H1 (cell line): ENCODE measurements around the gene CDH8. TPM values are rescaled to one million over a fixed set of nuclear protein-coding genes. Genes with fewer than 3 reads are reported as not detected.

Source experiments
- CTCF ChIA-PET: fragments of 300-600 bp; sonication (Branson Sonifier 250); formaldehyde crosslinking; loops from one replicate; lab custom pipeline; 2021; ENCODE audit not compliant: partially characterized antibody; lab: Charles Lee
- POLR2A ChIA-PET: fragments of 300-600 bp; sonication (Branson Sonifier 250); formaldehyde crosslinking; loops from one replicate; lab custom pipeline; 2021; ENCODE audit warnings: inconsistent platforms; ENCODE audit not compliant: partially characterized antibody; lab: Charles Lee
- DNase-seq, 2 experiments: peaks; one replicate each; pipeline versions ENCODE4 v3.0.0 to v3.0.0-alpha.2; 2010 to 2022; ENCODE audit warnings: low spot score in 2 of 2, low read depth in 1 of 2, mixed read lengths in 1 of 2
- FAIRE-seq: peaks from 2 replicates; lab custom pipeline; 2011; peaks lifted over from hg19 to GRCh38; lab: Jason Lieb, UNC
- H2AFZ ChIP-seq: 2 replicates; pipeline ENCODE4 v1.8.1; 2012; ENCODE audit warnings: low read length, inconsistent platforms
- H2AK5ac ChIP-seq: 2 replicates; pipeline ENCODE4 v1.6.1; 2013; ENCODE audit warnings: low read depth, low read length
- H2BK120ac ChIP-seq: replicated peaks from 2 replicates; pipeline ENCODE3; 2013; ENCODE audit warnings: low read depth, low read length, inconsistent platforms
- H2BK12ac ChIP-seq: 2 replicates; pipeline ENCODE4 v1.6.1; 2013; ENCODE audit warnings: low read depth, low read length
- H2BK15ac ChIP-seq: 2 replicates; pipeline ENCODE4 v1.6.1; 2013; ENCODE audit warnings: low read length
- H2BK20ac ChIP-seq: 2 replicates; pipeline ENCODE4 v1.6.1; 2013; ENCODE audit warnings: low read length
- H2BK5ac ChIP-seq: 2 replicates; pipeline ENCODE4 v1.6.1; 2013; ENCODE audit warnings: low read depth, low read length
- H3K14ac ChIP-seq: 2 replicates; pipeline ENCODE4 v1.6.1; 2013; ENCODE audit warnings: inconsistent platforms; ENCODE audit not compliant: insufficient read length
- H3K18ac ChIP-seq: 2 replicates; pipeline ENCODE4 v1.6.1; 2013; ENCODE audit warnings: low read length; ENCODE audit errors: extremely low read depth
- H3K23ac ChIP-seq: 2 replicates; pipeline ENCODE4 v1.6.1; 2013; ENCODE audit warnings: inconsistent platforms; ENCODE audit not compliant: insufficient read length
- H3K23me2 ChIP-seq: 2 replicates; pipeline ENCODE4 v1.6.1; 2013; ENCODE audit warnings: low read depth, low read length
- H3K27ac ChIP-seq: 2 replicates; pipeline ENCODE4 v1.6.1; 2011; ENCODE audit warnings: low read depth, low read length, inconsistent platforms
- H3K27me3 ChIP-seq, 4 experiments: replicated peaks in 1 of 4; 1 replicate in 1 of 4; 2 replicates in 3 of 4; pipeline versions ENCODE4 v1.6.1 to v1.8.1; 2011 to 2013; ENCODE audit warnings: low read length in 3 of 4, mild to moderate bottlenecking in 3 of 4, inconsistent platforms in 2 of 4, mixed read lengths in 2 of 4, moderate library complexity in 1 of 4; ENCODE audit not compliant: control insufficient read depth in 3 of 4, insufficient read depth in 3 of 4; ENCODE audit errors: extremely low read depth in 1 of 4
- H3K36me3 ChIP-seq, 4 experiments: 2 replicates each; pipeline versions ENCODE4 v1.6.1 to v1.8.1; 2011 to 2013; ENCODE audit warnings: mild to moderate bottlenecking in 4 of 4, low read length in 3 of 4, moderate library complexity in 2 of 4, control low read depth in 1 of 4, inconsistent platforms in 1 of 4; ENCODE audit not compliant: insufficient read depth in 4 of 4, control insufficient read depth in 2 of 4
- H3K4ac ChIP-seq: replicated peaks from 2 replicates; pipeline ENCODE3; 2013; ENCODE audit warnings: low read length, low read depth, mixed read lengths, inconsistent platforms; ENCODE audit not compliant: insufficient read length
- H3K4me1 ChIP-seq, 4 experiments: replicated peaks in 1 of 4; 1 replicate in 1 of 4; 2 replicates in 3 of 4; pipeline versions ENCODE4 v1.6.1 to v1.8.1; 2011 to 2013; ENCODE audit warnings: low read length in 3 of 4, inconsistent platforms in 2 of 4, mixed read lengths in 1 of 4; ENCODE audit not compliant: insufficient read depth in 4 of 4, control insufficient read depth in 3 of 4
- H3K4me2 ChIP-seq, 2 experiments: 2 replicates each; pipeline versions ENCODE4 v1.6.1 to v1.8.1; 2011 to 2013; ENCODE audit warnings: low read depth in 2 of 2, low read length in 2 of 2, control low read depth in 1 of 2, inconsistent platforms in 1 of 2, mild to moderate bottlenecking in 1 of 2; ENCODE audit not compliant: insufficient read depth in 1 of 2
- H3K4me3 ChIP-seq, 4 experiments: fragments of 200-600, 300-600 bp in 1 of 4; sonication (generic), shearing (Covaris generic), sonication (Bioruptor Twin) in 1 of 4; 2 replicates each; pipeline versions ENCODE4 v1.5.1 to v1.8.1; 2011 to 2016; ENCODE audit warnings: low read length in 4 of 4, low read depth in 3 of 4, control low read depth in 2 of 4, inconsistent platforms in 2 of 4, mild to moderate bottlenecking in 2 of 4, mixed read lengths in 1 of 4, moderate library complexity in 1 of 4; ENCODE audit not compliant: insufficient read depth in 2 of 4; ENCODE audit errors: extremely low read depth in 1 of 4
- H3K56ac ChIP-seq: replicated peaks from 2 replicates; pipeline ENCODE3; 2013; ENCODE audit warnings: low read depth, mild to moderate bottlenecking, mixed read lengths, low read length, inconsistent platforms; ENCODE audit not compliant: insufficient read length
- H3K79me1 ChIP-seq: 2 replicates; pipeline ENCODE4 v1.6.1; 2013; ENCODE audit warnings: low read depth, low read length, control low read depth
- H3K79me2 ChIP-seq, 2 experiments: 2 replicates each; pipeline versions ENCODE4 v1.6.1 to v1.8.1; 2012 to 2013; ENCODE audit warnings: low read length in 2 of 2, mild to moderate bottlenecking in 2 of 2, inconsistent platforms in 1 of 2; ENCODE audit not compliant: insufficient read depth in 2 of 2, control insufficient read depth in 1 of 2
- H3K9ac ChIP-seq, 4 experiments: replicated peaks in 1 of 4; 1 replicate in 1 of 4; 2 replicates in 3 of 4; pipeline versions ENCODE4 v1.6.1 to v1.8.1; 2011 to 2013; ENCODE audit warnings: low read depth in 3 of 4, low read length in 3 of 4, control low read depth in 2 of 4, mild to moderate bottlenecking in 2 of 4, moderate library complexity in 2 of 4, inconsistent platforms in 1 of 4; ENCODE audit errors: extremely low read depth in 1 of 4
- H3K9me3 ChIP-seq, 2 experiments: 2 replicates each; pipeline versions ENCODE4 v1.6.1 to v1.8.1; 2012 to 2013; ENCODE audit warnings: mild to moderate bottlenecking in 2 of 2, moderate library complexity in 2 of 2, control low read depth in 1 of 2, inconsistent platforms in 1 of 2, low read depth in 1 of 2, low read length in 1 of 2, mixed read lengths in 1 of 2; ENCODE audit not compliant: insufficient read depth in 2 of 2
- H4K20me1 ChIP-seq, 2 experiments: replicated peaks in 1 of 2; 2 replicates each; pipeline versions ENCODE3 to v1.8.1; 2011 to 2013; ENCODE audit warnings: inconsistent platforms in 2 of 2, low read length in 2 of 2, mild to moderate bottlenecking in 1 of 2; ENCODE audit not compliant: insufficient read depth in 2 of 2, control insufficient read depth in 1 of 2
- H4K5ac ChIP-seq: 2 replicates; pipeline ENCODE4 v1.6.1; 2013; ENCODE audit warnings: low read length, low read depth, mixed read lengths, inconsistent platforms; ENCODE audit not compliant: insufficient read length
- H4K8ac ChIP-seq: 2 replicates; pipeline ENCODE4 v1.8.0; 2013; ENCODE audit warnings: mild to moderate bottlenecking, moderate library complexity, low read length, inconsistent platforms; ENCODE audit not compliant: insufficient read depth; ENCODE audit errors: extremely low read depth
- H4K91ac ChIP-seq: replicated peaks from 2 replicates; pipeline ENCODE3; 2013; ENCODE audit warnings: low read length, mixed read lengths, inconsistent platforms; ENCODE audit not compliant: insufficient read length
- BACH1 ChIP-seq: IDR thresholded peaks from 2 replicates; pipeline ENCODE4 v1.6.1; 2012; ENCODE audit warnings: low read length, improper control_type of control experiment
- WGBS, 2 experiments: shearing (Covaris generic) in 1 of 2; methylation state at CpG; one replicate each; pipeline versions ENCODE4 v1.1.6 to v1.1.7; 2013 to 2015; ENCODE audit warnings: low lambda C conversion rate in 2 of 2, mixed read lengths in 2 of 2, inconsistent platforms in 1 of 2, low coverage in 1 of 2, missing lambda C conversion rate in 1 of 2; ENCODE audit not compliant: insufficient replicate concordance in 2 of 2, insufficient coverage in 1 of 2, insufficient read length in 1 of 2; ENCODE audit errors: extremely low coverage in 1 of 2, missing lambda C conversion rate in 1 of 2; 5-methylcytosine and 5-hydroxymethylcytosine counted together
- polyA plus RNA-seq, 7 experiments: library from polyadenylated mRNA; depleted of rRNA in 3 of 7; stranded (reverse) in 5 of 7; unstranded in 2 of 7; fragments of >200 nt in 5 of 7; fragments of 200-250 nt in 2 of 7; gene quantifications; 1 replicate in 5 of 7; 2 replicates in 1 of 7; 4 replicates in 1 of 7; pipeline versions ENCODE4 v1.2.1 to v1.2.3, GENCODE V29; 2011 to 2013; ENCODE audit warnings: missing spikeins in 2 of 7, mixed read lengths in 2 of 7
- total RNA-seq: library from RNA; stranded (reverse); fragmentation: NEBNext Ultra II Directional; extraction: Animal tissue kit (Norgen Biotek cat#: 25700); gene quantifications from 2 replicates; pipeline ENCODE4 v1.2.1, GENCODE V29; 2021

CDH8 gene
- total and polyA plus RNA-seq, 2 of the 8 experiments (the other 6 are each of a cell fraction or from before 2014, with no cell fraction given) = 7.7 to 8.4 TPM

DNA sequence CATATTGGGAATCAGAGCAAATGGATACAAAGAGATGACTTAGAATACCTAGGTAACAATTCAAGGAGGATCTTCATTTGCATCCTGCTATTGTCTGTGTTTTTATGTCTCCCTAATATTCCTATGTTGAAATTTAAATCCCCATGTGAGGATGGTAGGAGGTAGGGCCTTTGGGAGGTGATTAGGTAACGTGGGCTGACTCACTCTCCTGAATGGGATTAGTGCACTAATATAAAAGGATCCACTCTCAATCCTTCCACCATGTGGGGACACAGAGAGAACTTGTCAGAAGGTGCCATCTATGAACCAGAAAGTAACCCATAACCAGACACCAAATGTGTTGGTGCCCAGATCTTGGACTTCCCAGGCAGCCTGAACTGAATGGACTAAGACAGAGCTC, 83.4 kb downstream of the CDH8 start:
- WGBS, 2 experiments = 84% methylated on average over 1 of the region's 1 CpG; no CpG with 5 or more reads in 1 of the 2 experiments
- no peak for FAIRE-seq
- CTCF ChIA-PET = interaction anchor here (1.0 to 1.5 kb wide), 2 partner anchors 10 to 17 kb away, joined by 3 to 5 read pairs; no protein-coding TSS in a partner anchor

More for the DNA sequence above, 83.4 kb downstream of the CDH8 start:
- Histone ChIP-seq H3K36me3 (no peaks in the 10 kb centered on the region), H3K27ac (no peak overlapping the region; the same call in 1 of the 2 replicates), H3K79me2 (no peaks in the 10 kb centered on the region), H4K20me1 (no peaks in the 10 kb centered on the region), H3K56ac (no peak overlapping the region), H2BK20ac (no peak overlapping the region), H4K5ac (no peak overlapping the region), H2AK5ac (no peak overlapping the region), H3K9ac (no peak overlapping the region), H3K14ac (no peak overlapping the region), H2BK120ac (no peak overlapping the region), H3K27me3 (no peaks in the 10 kb centered on the region), H3K23ac (no peak overlapping the region), H2BK5ac (no peak overlapping the region), H2BK15ac (no peak overlapping the region), H3K23me2 (no peaks in the 10 kb centered on the region), H3K4me3 (no peak overlapping the region)
- POLR2A ChIA-PET = no interaction called here
- no peak for TF ChIP-seq BACH1
- TF ChIP-seq, all 59 proteins: peak for 0
- H2BK12ac ChIP-seq = no peak overlapping the region; the same call in 1 of the 2 replicates
- no peak overlapping the region for H3K4ac ChIP-seq
- H3K4me2 ChIP-seq = no peak overlapping the region
- H4K8ac ChIP-seq = no peak overlapping the region
- H4K91ac ChIP-seq = no peak overlapping the region
- peaks cover 0 to 12% (median 0%) of the 10 kb centered on the region in 4 experiments; a peak in 1 of 7 replicates for H3K4me1 ChIP-seq
- H3K79me1 ChIP-seq = no peaks in the 10 kb centered on the region
- H3K18ac ChIP-seq = no peak overlapping the region
- 0 out of 4 replicates have a peak, but pooled peaks cover 0 to 6% of the 10 kb centered on the region in 2 experiments for H3K9me3 ChIP-seq
- no peak overlapping the region for H2AFZ ChIP-seq
- no peak for DNase-seq
